A549 (cell line): ENCODE results near the gene MYO1E. TPM values are rescaled to one million over a fixed set of nuclear protein-coding genes. Genes with fewer than 3 reads are reported as not detected.

Experiments used
- ATAC-seq, 2 experiments: fragments of 200-7000 bp in 1 of 2; fragments of >200 bp in 1 of 2; cut with Nextera tagmentation in 1 of 2; cut with Tn5 transposase in 1 of 2; 3 replicates each; pipeline versions ENCODE4 v1.8.0 to v1.9.1; 2018 to 2020; ENCODE audit warnings: mild to moderate bottlenecking in 1 of 2, moderate library complexity in 1 of 2
- CTCF ChIA-PET: fragments of 300-600 bp; sonication (Branson Sonifier 250); formaldehyde crosslinking; extraction: SDS; loops from one replicate; lab custom pipeline; 2021; ENCODE audit warnings: antibody characterized with exemption, inconsistent platforms; lab: Yijun Ruan, JAX
- POLR2A ChIA-PET: fragments of 350-600 bp; formaldehyde crosslinking; extraction: SDS; loops from one replicate; lab custom pipeline; 2021; ENCODE audit warnings: antibody characterized with exemption, inconsistent platforms; lab: Yijun Ruan, JAX
- DNase-seq, 2 experiments: peaks; one replicate each; pipeline versions ENCODE4 v3.0.0 to v3.0.0-alpha.2; 2011 to 2016; ENCODE audit warnings: low read depth in 1 of 2, low spot score in 1 of 2
- FAIRE-seq: peaks from 2 replicates; lab custom pipeline; 2011; peaks lifted over from hg19 to GRCh38; lab: Jason Lieb, UNC
- H3K27ac ChIP-seq, 2 experiments: fragments of >200 bp; sonication (Bioruptor Twin); formaldehyde crosslinking; 3 replicates each; pipeline ENCODE4 v1.5.1; 2016 to 2017
- H3K4me1 ChIP-seq: fragments of >200 bp; sonication (Bioruptor Twin); formaldehyde crosslinking; 3 replicates; pipeline ENCODE4 v1.6.1; 2016
- H3K4me2 ChIP-seq: fragments of >200 bp; sonication (Bioruptor Twin); formaldehyde crosslinking; 3 replicates; pipeline ENCODE4 v1.6.1; 2016
- H3K4me3 ChIP-seq: fragments of >200 bp; sonication (Bioruptor Twin); formaldehyde crosslinking; 3 replicates; pipeline ENCODE4 v1.5.1; 2016
- H3K9me3 ChIP-seq: fragments of >200 bp; sonication (Bioruptor Twin); formaldehyde crosslinking; 3 replicates; pipeline ENCODE4 v1.6.1; 2016
- CEBPB ChIP-seq, 2 experiments: fragments of >200 bp in 1 of 2; sonication (Bioruptor Twin) in 1 of 2; formaldehyde crosslinking in 1 of 2; IDR thresholded peaks; 2 replicates each; pipeline ENCODE4 v1.6.1; 2012 to 2016
- CHD2 ChIP-seq: fragments of 150-350 bp; IDR thresholded peaks from 2 replicates; pipeline ENCODE4 v1.6.1; 2014; ENCODE audit warnings: low read length; ENCODE audit not compliant: partially characterized antibody
- CHD4 ChIP-seq: fragments of 200-600 bp; sonication (generic); IDR thresholded peaks from 2 replicates; pipeline ENCODE4 v1.6.1; 2016; ENCODE audit warnings: antibody characterized with exemption, mild to moderate bottlenecking, borderline replicate concordance
- CTCF ChIP-seq: fragments of >200 bp; sonication (Bioruptor Twin); formaldehyde crosslinking; IDR thresholded peaks from 3 replicates; pipeline ENCODE4 v1.5.1; 2016
- EHMT2 ChIP-seq: fragments of 200-600 bp; sonication (generic); IDR thresholded peaks from 2 replicates; pipeline ENCODE4 v1.6.1; 2016; ENCODE audit warnings: antibody characterized with exemption, low read depth, mild to moderate bottlenecking, moderate library complexity
- EP300 ChIP-seq, 2 experiments: fragments of >200 bp; sonication (Bioruptor Twin); formaldehyde crosslinking; IDR thresholded peaks; 2 replicates in 1 of 2; 3 replicates in 1 of 2; pipeline ENCODE4 v1.6.1; 2016 to 2017
- ESRRA ChIP-seq: fragments of 150-350 bp; IDR thresholded peaks from 2 replicates; pipeline ENCODE4 v1.6.1; 2014; ENCODE audit warnings: mild to moderate bottlenecking, low read length, borderline replicate concordance
- FOSB ChIP-seq: fragments of 250-450 bp; sonication (Bioruptor Pico); IDR thresholded peaks from 2 replicates; pipeline ENCODE4 v1.5.0; 2020; ENCODE audit warnings: mild to moderate bottlenecking, moderate library complexity
- FOSL2 ChIP-seq, 2 experiments: fragments of 450-650 bp in 1 of 2; fragments of >200 bp in 1 of 2; sonication (Bioruptor Twin) in 1 of 2; formaldehyde crosslinking; IDR thresholded peaks; 2 replicates each; pipeline versions ENCODE4 v1.5.0 to v1.6.1; 2016 to 2020; ENCODE audit warnings: mild to moderate bottlenecking in 1 of 2, moderate library complexity in 1 of 2
- GATA3 ChIP-seq: IDR thresholded peaks from 2 replicates; pipeline ENCODE4 v1.6.1; 2012; ENCODE audit warnings: borderline replicate concordance
- HDAC2 ChIP-seq: fragments of 200-600 bp; sonication (generic); IDR thresholded peaks from 2 replicates; pipeline ENCODE4 v1.6.1; 2016
- HMGXB4 ChIP-seq: fragments of 250-450 bp; sonication (Bioruptor Pico); IDR thresholded peaks from 2 replicates; pipeline ENCODE4 v1.5.0; 2021; ENCODE audit warnings: mild to moderate bottlenecking, moderate library complexity, borderline replicate concordance
- HOXA7 ChIP-seq: fragments of 250-450 bp; sonication (Bioruptor Pico); IDR thresholded peaks from 2 replicates; pipeline ENCODE4 v1.5.0; 2020; ENCODE audit warnings: mild to moderate bottlenecking, moderate library complexity
- HOXB13 ChIP-seq: fragments of 250-450 bp; sonication (Bioruptor Pico); IDR thresholded peaks from 2 replicates; pipeline ENCODE4 v1.5.0; 2020; ENCODE audit warnings: low read depth, mild to moderate bottlenecking, moderate library complexity
- HOXB5 ChIP-seq: fragments of 250-450 bp; sonication (Bioruptor Pico); IDR thresholded peaks from 2 replicates; pipeline ENCODE4 v1.5.0; 2020; ENCODE audit warnings: mild to moderate bottlenecking, moderate library complexity
- JUN ChIP-seq, 2 experiments: fragments of >200 bp; sonication (Bioruptor Twin); formaldehyde crosslinking; IDR thresholded peaks; 2 replicates in 1 of 2; 3 replicates in 1 of 2; pipeline ENCODE4 v1.6.1; 2016 to 2017
- JUNB ChIP-seq: fragments of >200 bp; sonication (Bioruptor Twin); formaldehyde crosslinking; IDR thresholded peaks from 2 replicates; pipeline ENCODE4 v1.6.1; 2016
- MAFK ChIP-seq: fragments of 450-650 bp; IDR thresholded peaks from 2 replicates; pipeline ENCODE4 v1.6.1; 2014; ENCODE audit not compliant: partially characterized antibody
- MAZ ChIP-seq: fragments of 150-350 bp; IDR thresholded peaks from 2 replicates; pipeline ENCODE4 v1.6.1; 2014; ENCODE audit warnings: antibody characterized with exemption, low read depth, low read length, borderline replicate concordance
- RAD21 ChIP-seq, 2 experiments: fragments of >200 bp in 1 of 2; sonication (Bioruptor Twin) in 1 of 2; formaldehyde crosslinking in 1 of 2; IDR thresholded peaks in 1 of 2; conservative IDR thresholded peaks in 1 of 2; 2 replicates in 1 of 2; 3 replicates in 1 of 2; pipeline ENCODE4 v1.6.1; 2012 to 2018; ENCODE audit warnings: inconsistent platforms in 1 of 2
- RCOR1 ChIP-seq: fragments of 150-350 bp; IDR thresholded peaks from 2 replicates; pipeline ENCODE4 v1.6.1; 2014; ENCODE audit warnings: antibody characterized with exemption, low read length, low read depth
- RFX5 ChIP-seq: fragments of 450-650 bp; IDR thresholded peaks from 2 replicates; pipeline ENCODE4 v1.7.1; 2014; ENCODE audit warnings: antibody characterized with exemption, mild to moderate bottlenecking, moderate library complexity
- SMC3 ChIP-seq: fragments of >200 bp; sonication (Bioruptor Twin); formaldehyde crosslinking; IDR thresholded peaks from 3 replicates; pipeline ENCODE4 v1.6.1; 2018; ENCODE audit warnings: inconsistent platforms
- SREBF2 ChIP-seq: fragments of 450-650 bp; IDR thresholded peaks from 2 replicates; pipeline ENCODE4 v1.6.1; 2014; ENCODE audit warnings: mild to moderate bottlenecking, moderate library complexity
- ZSCAN20 ChIP-seq: fragments of 250-450 bp; sonication (Bioruptor Pico); IDR thresholded peaks from 2 replicates; pipeline ENCODE4 v1.8.0; 2022; ENCODE audit warnings: mild to moderate bottlenecking, moderate library complexity
- WGBS: methylation state at CpG from one replicate; pipeline ENCODE4 v1.1.6; 2017; ENCODE audit errors: missing lambda C conversion rate; 5-methylcytosine and 5-hydroxymethylcytosine counted together
- polyA plus RNA-seq, 4 experiments: library from polyadenylated mRNA; depleted of rRNA in 3 of 4; stranded (reverse); fragments of >200 nt; fragmentation: RNase III in 1 of 4; extraction: RNeasy Plus Mini Kit Qiagen cat#74134 plus additional on column Dnase treatment in 1 of 4; gene quantifications; 2 replicates in 3 of 4; 3 replicates in 1 of 4; pipeline ENCODE4 v1.2.3, GENCODE V29; 2011 to 2017
- TF ChIP-seq, protein P1 (sequence below): IDR thresholded peaks from 2 replicates; pipeline ENCODE4 v1.6.1; 2012; ENCODE audit warnings: low read depth, borderline replicate concordance

MYO1E gene
- polyA plus RNA-seq, 2 of the 4 experiments (the other 2 are of a cell fraction), result 202 to 497 TPM

DNA sequence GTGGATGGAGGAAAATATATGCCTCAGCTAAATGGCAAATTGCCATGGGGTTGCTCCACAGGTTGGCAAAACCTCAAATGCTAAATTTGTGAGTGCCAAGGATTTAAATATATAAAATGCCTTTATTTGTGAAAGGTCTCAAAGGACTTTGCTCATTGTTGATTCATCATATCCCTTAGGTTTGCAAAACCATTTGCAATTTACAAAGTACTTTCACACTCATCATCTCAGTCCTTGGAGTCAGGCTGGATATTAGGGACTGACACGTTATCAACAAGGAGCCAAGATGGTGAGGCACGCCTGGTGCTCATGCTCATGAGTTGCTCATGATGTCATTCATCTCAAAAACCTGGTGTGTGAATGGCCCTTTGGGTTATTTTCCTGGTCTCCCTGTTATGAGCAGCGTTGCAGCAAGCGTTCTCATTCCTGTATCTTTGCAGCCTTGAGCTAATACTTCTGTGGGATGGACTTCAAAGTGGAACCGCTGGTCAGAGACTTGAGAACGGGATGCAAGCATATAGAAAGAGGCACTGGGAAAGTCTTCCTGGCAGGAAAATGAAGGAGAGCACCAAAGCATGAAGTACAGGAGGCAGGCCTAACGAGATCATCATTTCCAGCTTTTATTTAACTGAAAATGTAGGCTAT is 66.0 kb downstream of the MYO1E start:
- peak overlapping the region; percentile 83 for H3K4me2 ChIP-seq
- POLR2A ChIA-PET, result interaction anchor here (1.3 kb wide), 1 partner anchor 66 kb away, joined by 7 read pairs; the partner anchor contains the start of gene MYO1E

GRCh38 chr15:59304807-59305206 is 67.9 kb downstream of the MYO1E start:
- no peaks in the 10 kb centered on the region for H3K9me3 ChIP-seq
- no peak for TF ChIP-seq SREBF2
- TF ChIP-seq ESRRA, result peak; percentile 80
- TF ChIP-seq JUN (IDR thresholded peaks at IDR 0.05), result no peak
- ATAC-seq (no peak), DNase-seq (no peak), FAIRE-seq (no peak)
- CTCF ChIA-PET, result interaction anchor here (0.6 to 2.8 kb wide), 4 partner anchors 10 to 92 kb away, joined by 3 to 14 read pairs (median 6); no protein-coding TSS in a partner anchor
- H3K4me2 ChIP-seq, result peak overlapping the region; percentile 83
- H3K4me3 ChIP-seq, result no peak overlapping the region; the same call in 2 of the 3 replicates
- WGBS, result 76% methylated on average over 6 of the region's 6 CpGs
- peak overlapping the region; percentile 93 to 95 for H3K27ac ChIP-seq
- H3K4me1 ChIP-seq, result peaks cover 90% of the 10 kb centered on the region
- POLR2A ChIA-PET, result interaction anchor here (1.2 kb wide), 2 partner anchors 9 to 68 kb away, joined by 3 to 10 read pairs; partner anchors contain the start of gene MYO1E

More for the DNA sequence above, 66.0 kb downstream of the MYO1E start:
- H3K27ac ChIP-seq, result peak overlapping the region; percentile 85 to 95
- FAIRE-seq, result no peak
- peaks cover 90% of the 10 kb centered on the region for H3K4me1 ChIP-seq
- WGBS, result 56% methylated on average over 7 of the region's 7 CpGs
- TF ChIP-seq CEBPB (IDR thresholded peaks at IDR 0.05) (peak; percentile 74 to 81), MAZ (no peak), FOSL2 (IDR thresholded peaks at IDR 0.05) (0 out of 2 replicates have a peak, but pooled peaks have one; percentile 25), FOSL2 (CRISPR knock-in tag; IDR thresholded peaks at IDR 0.05) (peak; percentile 52; the same call in 1 of the 2 replicates), HOXB5 (CRISPR knock-in tag) (no peak), FOSB (CRISPR knock-in tag) (no peak), JUN (IDR thresholded peaks at IDR 0.05) (peak; percentile 60 to 61; a peak in 4 of 5 replicates), SMC3 (no peak), RCOR1 (no peak), EHMT2 (no peak), GATA3 (peak; percentile 44; the same call in 1 of the 2 replicates), MAFK (peak; percentile 67), HOXB13 (CRISPR knock-in tag) (0 out of 2 replicates have a peak, but pooled peaks have one; percentile 14), RFX5 (no peak), CHD4 (no peak), HMGXB4 (CRISPR knock-in tag) (no peak), CTCF (no peak), JUNB (peak; percentile 57; the same call in 1 of the 2 replicates), ESRRA (no peak), HDAC2 (no peak), EP300 (IDR thresholded peaks at IDR 0.05) (peak; percentile 29 to 55; a peak in 2 of 5 replicates), ZSCAN20 (CRISPR knock-in tag) (no peak), HOXA7 (CRISPR knock-in tag) (no peak), RAD21 (conservative IDR thresholded peaks at IDR 0.05 in 1 of 2, IDR thresholded peaks at IDR 0.05 in 1 of 2) (no peak; a peak in 2 of 5 replicates), CHD2 (no peak)
- TF ChIP-seq, protein P1, sequence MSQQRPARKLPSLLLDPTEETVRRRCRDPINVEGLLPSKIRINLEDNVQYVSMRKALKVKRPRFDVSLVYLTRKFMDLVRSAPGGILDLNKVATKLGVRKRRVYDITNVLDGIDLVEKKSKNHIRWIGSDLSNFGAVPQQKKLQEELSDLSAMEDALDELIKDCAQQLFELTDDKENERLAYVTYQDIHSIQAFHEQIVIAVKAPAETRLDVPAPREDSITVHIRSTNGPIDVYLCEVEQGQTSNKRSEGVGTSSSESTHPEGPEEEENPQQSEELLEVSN, result no peak
- peak in 1 of 2 experiments; percentile 65 for DNase-seq
- CTCF ChIA-PET, result interaction anchor here (0.7 to 2.2 kb wide), 10 partner anchors 11 to 187 kb away, joined by 3 to 6 read pairs (median 3); no protein-coding TSS in a partner anchor
- no peak overlapping the region for H3K4me3 ChIP-seq
- H3K9me3 ChIP-seq, result no peaks in the 10 kb centered on the region
- ATAC-seq, result peak; percentile 31 to 52; a peak in 5 of 6 replicates
